Colon (tissue), 2 donors: Measurements from ENCODE around the gene SLITRK3.
"Not testable (repeated sequence)": the region's sequence is repeated elsewhere in the genome, so short reads cannot be mapped to it uniquely, and the experiment has no call there.

ENCODE experiments used
- FAIRE-seq: peaks from 2 replicates; lab custom pipeline; 2012; peaks lifted over from hg19 to GRCh38; lab: Jason Lieb, UNC
- donor health status: control.
- donor health status: control.

SLITRK3 gene

DNA sequence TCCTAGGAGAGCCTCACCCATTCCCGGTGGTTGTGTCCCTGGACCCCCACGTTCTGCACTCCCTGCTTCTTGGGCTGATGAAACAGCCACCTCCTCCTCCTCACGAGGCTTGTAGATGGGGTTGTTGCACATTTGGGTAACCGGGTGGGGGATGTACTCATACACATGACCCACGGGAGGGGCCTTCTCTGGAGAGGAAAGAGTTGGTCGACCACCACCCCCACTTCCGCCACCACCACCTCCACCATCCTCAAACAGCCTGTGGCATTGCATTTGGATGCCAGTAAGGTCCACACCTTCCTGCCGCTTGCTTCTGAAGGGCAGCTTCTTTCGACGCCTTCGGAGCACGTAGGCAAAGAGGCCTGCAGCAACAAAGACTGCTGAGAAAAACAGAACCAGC lies 7.7 kb downstream of the SLITRK3 start:
- FAIRE-seq = no peak

DNA sequence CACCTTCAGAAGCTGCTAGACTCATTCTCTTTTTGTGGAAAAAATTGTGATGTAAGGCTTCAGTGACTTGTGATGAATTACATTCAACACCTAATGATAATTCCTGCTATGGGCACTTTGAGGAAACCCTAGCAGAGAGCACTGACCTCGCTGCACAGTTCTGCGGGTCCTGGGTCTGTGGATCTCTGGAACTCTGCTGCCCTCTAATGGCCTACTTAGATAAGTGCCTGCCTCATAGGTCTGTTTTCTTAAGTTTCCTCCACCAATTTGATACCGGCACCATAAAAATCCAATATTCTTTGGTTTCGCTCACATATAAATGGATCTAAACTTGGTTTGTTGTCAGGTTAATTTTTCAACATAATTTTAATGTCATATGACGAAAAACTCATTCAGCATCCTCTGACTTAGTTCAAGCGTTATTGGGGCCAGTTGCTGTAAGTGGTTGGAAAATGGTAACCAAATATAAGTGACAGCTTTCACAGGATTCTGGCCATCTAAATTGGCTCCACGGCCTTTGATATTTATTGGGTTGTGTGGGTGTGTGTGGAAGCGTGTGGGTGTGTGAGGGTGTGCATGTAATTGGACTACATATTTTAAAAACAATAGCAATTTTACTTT lies 10.4 kb downstream of the SLITRK3 start:
- no peak for FAIRE-seq

DNA sequence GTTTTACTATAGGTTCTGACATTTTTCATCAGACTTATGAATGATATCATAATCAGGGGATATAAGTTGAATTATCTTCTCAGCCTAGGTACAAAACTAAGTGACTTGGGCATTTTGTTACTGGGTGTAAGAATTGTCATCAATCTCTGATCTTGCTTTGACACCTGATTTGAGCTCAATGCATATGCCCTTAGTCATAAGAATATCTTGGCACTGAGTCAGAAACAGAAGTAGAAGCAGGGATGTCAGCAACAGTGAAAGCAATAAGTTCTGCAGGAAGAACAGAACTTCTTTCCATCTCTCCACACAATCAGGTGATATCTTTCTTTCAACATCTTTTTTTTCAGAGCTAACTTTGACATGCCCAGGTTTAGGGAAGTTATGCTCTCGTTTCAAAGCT lies 14.6 kb downstream of the SLITRK3 start:
- no peak for FAIRE-seq

DNA sequence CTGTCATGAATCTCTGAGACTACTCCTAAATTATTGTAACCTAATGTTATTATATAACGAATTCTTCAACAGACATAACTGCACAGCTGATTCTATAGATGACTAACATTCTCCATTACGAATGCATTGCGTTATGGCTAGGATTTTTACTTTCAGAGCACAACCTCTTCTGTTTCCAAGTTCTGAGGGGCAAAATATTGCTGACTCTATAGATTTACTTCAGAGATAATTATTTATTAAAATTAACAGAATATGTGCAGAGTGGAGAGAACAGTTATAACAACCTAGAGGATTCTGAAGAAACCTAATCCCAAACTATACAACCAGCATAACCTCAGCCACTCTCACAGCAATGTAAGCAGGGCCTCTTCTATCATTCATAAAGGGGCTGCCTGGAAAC lies 25.9 kb downstream of the SLITRK3 start:
- no peak for FAIRE-seq

DNA sequence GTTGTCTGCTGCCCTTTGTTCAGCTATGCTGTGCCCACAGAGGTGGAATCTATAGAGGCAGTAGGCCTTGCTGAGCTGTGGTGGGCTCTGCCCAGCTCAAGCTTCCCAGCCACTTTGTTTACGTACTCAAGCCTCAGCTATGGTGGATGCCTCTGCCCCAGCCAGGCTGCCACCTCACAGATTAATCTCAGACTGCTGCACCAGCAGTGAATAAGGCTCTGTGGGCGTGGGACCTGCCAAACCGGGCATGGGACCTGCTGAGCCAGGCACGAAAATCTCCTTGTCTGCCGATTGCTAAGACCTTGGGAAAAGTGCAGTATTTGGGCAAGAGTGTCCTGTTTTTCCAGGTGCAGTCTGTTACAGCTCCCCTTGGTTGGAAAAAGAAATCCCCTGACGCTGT lies 26.8 kb downstream of the SLITRK3 start:
- FAIRE-seq = no peak

DNA sequence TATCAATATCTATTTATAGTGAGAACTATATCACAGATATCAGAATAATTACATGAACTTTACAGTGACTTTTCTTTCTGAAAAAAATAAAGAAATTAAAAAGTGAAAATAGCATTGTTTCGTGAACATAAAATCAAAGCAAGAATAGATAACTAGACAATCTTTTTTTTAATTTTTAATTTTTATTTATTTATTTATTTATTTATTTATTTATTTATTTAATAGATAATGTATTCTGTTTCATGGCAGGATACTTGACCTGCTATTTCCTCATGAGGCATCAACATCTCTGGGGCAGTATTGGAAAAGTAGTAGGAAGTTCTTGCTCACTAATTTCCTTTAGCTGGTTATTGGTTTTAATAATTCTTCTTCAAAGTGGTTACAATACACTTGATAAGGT lies 33.3 kb downstream of the SLITRK3 start:
- no peak for FAIRE-seq

DNA sequence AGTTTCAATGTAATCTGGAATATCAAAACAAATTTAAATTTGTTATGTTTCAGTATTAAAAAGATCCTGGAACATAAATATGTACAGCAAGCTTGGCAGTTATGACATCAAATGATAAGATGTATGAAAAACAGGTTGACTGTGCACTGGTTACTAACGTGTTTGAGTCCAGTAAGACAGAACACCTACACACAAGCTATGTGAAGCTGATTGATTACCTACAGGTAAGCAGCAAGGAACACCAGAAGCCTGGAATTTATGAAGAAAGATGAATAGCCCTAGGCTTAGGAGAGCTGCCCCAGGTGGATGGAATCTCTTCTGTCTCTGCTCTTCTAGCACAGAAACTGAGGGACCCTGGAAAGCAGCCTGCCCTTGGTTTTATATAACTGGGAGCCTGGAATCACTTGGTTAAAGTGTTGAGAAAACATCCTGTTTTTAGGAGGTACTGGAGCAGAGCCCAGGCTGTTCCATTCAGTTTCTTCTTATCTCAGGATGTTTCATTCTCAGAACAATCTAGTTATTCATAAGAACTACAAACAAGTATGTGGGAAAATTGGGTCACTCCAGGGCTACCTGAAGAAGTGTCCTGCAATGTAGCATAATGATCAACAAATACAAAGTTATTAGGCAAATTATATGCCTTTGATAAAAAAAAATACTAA lies 36.3 kb downstream of the SLITRK3 start:
- FAIRE-seq = no peak

DNA sequence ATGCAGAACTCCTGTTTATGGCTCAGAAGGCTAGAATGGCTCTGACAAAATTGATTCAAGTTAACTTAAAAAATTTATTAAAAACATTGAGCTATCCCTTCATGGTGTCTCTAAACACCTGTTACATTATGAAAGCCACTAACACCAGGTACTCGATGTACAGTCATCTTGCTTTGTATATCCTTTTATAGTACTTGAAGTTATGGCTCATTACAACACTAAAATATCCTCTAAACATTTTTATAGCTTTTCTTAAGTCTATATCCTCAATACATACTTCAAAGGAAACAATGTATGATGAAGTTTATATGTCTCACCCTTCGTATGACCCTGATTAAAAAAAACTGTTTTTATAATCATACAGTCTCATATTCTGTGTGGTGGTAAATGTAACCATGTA lies 38.2 kb downstream of the SLITRK3 start:
- FAIRE-seq = peak; percentile 84

DNA sequence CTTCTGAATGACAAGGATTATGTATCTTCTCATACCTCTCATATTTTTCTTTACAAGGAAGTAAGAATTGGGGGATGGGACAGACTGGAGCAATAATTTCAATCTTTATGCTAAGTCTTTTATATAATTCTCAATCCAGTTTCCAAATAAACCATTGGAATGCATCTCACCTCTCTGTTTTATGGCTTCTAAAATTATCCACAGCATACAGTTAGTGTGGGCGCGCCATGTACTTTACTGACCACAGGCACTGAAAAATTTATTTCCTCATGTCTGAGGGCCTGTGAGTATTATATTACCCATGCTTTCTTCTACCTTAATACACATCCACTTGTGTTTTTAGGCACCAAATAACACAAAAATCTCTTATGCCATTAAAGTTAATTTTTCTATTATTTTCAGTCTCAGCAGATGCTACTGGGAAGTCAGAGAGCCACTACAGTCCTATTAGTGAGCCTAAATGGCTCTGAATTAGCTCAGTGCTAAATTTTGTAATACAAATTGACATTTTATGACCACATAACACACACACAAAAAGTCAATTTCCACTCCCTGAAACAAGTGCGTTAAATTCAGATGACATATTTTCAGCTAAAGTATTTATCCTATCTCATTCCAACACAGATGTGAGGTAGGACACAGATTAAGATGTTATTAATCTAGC lies 39.3 kb downstream of the SLITRK3 start:
- FAIRE-seq = no peak

DNA sequence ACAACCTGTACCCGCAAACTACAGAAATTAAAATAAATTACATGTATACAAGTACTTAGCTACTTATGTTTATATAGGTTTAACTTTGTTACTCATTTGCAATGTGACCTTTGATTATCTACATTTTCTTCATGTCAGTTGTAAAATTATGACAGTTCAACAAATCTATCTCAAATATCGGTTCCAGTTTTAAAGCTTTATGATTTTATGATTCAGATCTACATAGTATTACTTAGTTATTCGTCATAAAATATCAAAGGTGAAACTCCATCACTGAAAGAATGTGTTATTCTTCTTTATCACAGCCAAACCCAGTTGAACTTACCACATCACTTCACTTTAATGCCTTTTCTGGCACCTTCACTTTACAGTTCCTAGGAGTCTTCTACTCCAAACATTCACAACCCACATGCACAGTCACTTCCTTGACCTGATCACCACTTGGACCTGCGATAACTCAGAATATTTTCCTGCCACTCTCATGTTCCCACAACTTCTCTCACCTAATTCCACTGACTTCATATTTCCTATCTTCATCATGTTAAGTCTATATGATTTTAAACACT lies 47.2 kb downstream of the SLITRK3 start:
- peak; percentile 96 for FAIRE-seq

DNA sequence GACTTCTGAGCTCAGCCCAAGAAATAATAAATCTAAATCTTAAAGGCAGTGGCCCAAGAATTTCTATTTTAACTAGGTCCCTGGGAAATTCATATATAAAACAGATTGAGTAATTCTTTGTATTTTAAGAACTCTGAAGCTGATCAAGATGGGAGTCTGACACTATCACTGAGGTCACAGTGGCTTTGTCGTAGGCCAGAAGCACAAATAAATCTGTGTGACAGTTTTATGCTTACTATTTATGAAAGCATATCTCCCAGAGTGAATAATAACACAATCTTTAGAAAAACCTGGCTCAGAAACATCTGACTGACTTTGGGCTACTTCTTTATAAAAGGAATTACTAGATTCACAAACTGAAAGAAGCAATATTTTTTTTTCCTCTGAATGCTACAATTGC lies 51.9 kb downstream of the SLITRK3 start:
- FAIRE-seq = no peak

DNA sequence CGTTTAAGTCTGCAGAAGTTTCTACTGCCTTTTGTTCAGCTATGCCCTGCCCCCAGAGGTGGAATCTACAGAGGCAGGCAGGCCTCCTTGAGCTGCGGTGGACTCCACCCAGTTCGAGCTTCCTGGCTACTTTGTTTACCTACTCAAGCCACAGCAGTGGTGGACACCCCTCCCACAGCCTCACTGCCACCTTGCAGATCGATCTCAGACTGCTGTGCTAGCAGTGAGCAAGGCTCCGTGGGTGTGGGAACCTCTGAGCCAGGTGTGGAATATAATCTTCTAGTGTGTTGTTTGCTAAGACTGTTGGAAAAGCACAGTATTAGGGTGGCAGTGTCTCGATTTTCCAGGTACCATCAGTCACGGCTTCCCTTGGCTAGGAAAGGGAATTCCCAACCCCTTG lies 56.3 kb downstream of the SLITRK3 start:
- not testable (repeated sequence) for FAIRE-seq
